SK-N-SH (cell line): ENCODE measurements around the gene HOXC6. TPM values are rescaled to one million over a fixed set of nuclear protein-coding genes. Genes with fewer than 3 reads are reported as not detected.

Source experiments
- CTCF ChIA-PET: fragments of 300-600, 350-600 bp; formaldehyde crosslinking; extraction: SDS; loops from one replicate; lab custom pipeline; 2021; lab: Yijun Ruan, JAX
- POLR2A ChIA-PET: fragments of 350-600 bp; sonication (Branson Sonifier 250); formaldehyde crosslinking; extraction: SDS; loops from one replicate; lab custom pipeline; 2020; ENCODE audit warnings: antibody characterized with exemption, inconsistent platforms; lab: Yijun Ruan, JAX
- DNase-seq: peaks from one replicate; pipeline ENCODE4 v3.0.0; 2012
- H2AFZ ChIP-seq: fragments of 200-600 bp; sonication (generic); 2 replicates; pipeline ENCODE4 v1.8.1; 2016; ENCODE audit warnings: antibody characterized with exemption, mild to moderate bottlenecking, low read depth
- H3F3A ChIP-seq: fragments of 200-600 bp; sonication (generic); replicated peaks from 2 replicates; pipeline ENCODE3; 2016; ENCODE audit warnings: antibody characterized with exemption, mild to moderate bottlenecking; ENCODE audit not compliant: insufficient read depth
- H3K27ac ChIP-seq, 2 experiments: fragments of 200-500 bp in 1 of 2; fragments of 200-600 bp in 1 of 2; sonication (Bioruptor generic) in 1 of 2; sonication (generic), shearing (Covaris generic) in 1 of 2; 2 replicates each; pipeline versions ENCODE4 v1.5.1 to v1.6.1; 2014 to 2016; ENCODE audit warnings: low read depth in 2 of 2, inconsistent platforms in 1 of 2, low read length in 1 of 2, mild to moderate bottlenecking in 1 of 2, mixed read lengths in 1 of 2
- H3K27me3 ChIP-seq: fragments of 200-600 bp; sonication (generic), shearing (Covaris generic); 2 replicates; pipeline ENCODE4 v1.6.1; 2016; ENCODE audit warnings: mixed run types; ENCODE audit not compliant: insufficient read depth
- H3K36me3 ChIP-seq, 2 experiments: fragments of 200-500 bp in 1 of 2; fragments of 200-600 bp in 1 of 2; sonication (Bioruptor generic) in 1 of 2; sonication (generic) in 1 of 2; replicated peaks in 1 of 2; 2 replicates each; pipeline versions ENCODE3 to v1.5.1; 2014 to 2016; ENCODE audit warnings: low read length in 1 of 2, mild to moderate bottlenecking in 1 of 2; ENCODE audit not compliant: insufficient read depth in 2 of 2, control insufficient read depth in 1 of 2
- H3K4me1 ChIP-seq, 2 experiments: fragments of 200-500 bp in 1 of 2; fragments of 200-600 bp in 1 of 2; sonication (Bioruptor generic) in 1 of 2; sonication (generic), shearing (Covaris generic) in 1 of 2; 2 replicates each; pipeline versions ENCODE4 v1.5.1 to v1.6.1; 2014 to 2016; ENCODE audit warnings: low read depth in 1 of 2, low read length in 1 of 2, mixed run types in 1 of 2; ENCODE audit not compliant: insufficient read depth in 2 of 2, control insufficient read depth in 1 of 2
- H3K4me2 ChIP-seq: fragments of 200-600 bp; sonication (generic), shearing (Covaris generic); 2 replicates; pipeline ENCODE4 v1.6.1; 2017; ENCODE audit warnings: mixed run types
- H3K4me3 ChIP-seq, 2 experiments: fragments of 200-500 bp in 1 of 2; fragments of 200-600 bp in 1 of 2; sonication (Bioruptor generic) in 1 of 2; sonication (generic), shearing (Covaris generic) in 1 of 2; 2 replicates each; pipeline versions ENCODE4 v1.5.1 to v1.8.1; 2014 to 2016; ENCODE audit warnings: low read depth in 2 of 2, inconsistent platforms in 1 of 2, low read length in 1 of 2, mild to moderate bottlenecking in 1 of 2, mixed read lengths in 1 of 2, moderate library complexity in 1 of 2
- H3K79me2 ChIP-seq: fragments of 200-600 bp; sonication (generic); 2 replicates; pipeline ENCODE4 v1.8.1; 2017; ENCODE audit warnings: mild to moderate bottlenecking; ENCODE audit not compliant: insufficient read depth
- H3K9ac ChIP-seq: fragments of 200-600 bp; sonication (generic); 2 replicates; pipeline ENCODE4 v1.6.1; 2017; ENCODE audit warnings: mixed run types
- H3K9me2 ChIP-seq: fragments of 200-600 bp; sonication (generic); 2 replicates; pipeline ENCODE4 v1.6.1; 2017; ENCODE audit warnings: mixed run types
- H3K9me3 ChIP-seq: fragments of 200-600 bp; sonication (generic); 2 replicates; pipeline ENCODE4 v1.6.1; 2017; ENCODE audit warnings: mixed run types, mild to moderate bottlenecking, moderate library complexity
- H4K20me1 ChIP-seq: fragments of 200-600 bp; sonication (generic); 2 replicates; pipeline ENCODE4 v1.6.1; 2017; ENCODE audit warnings: mild to moderate bottlenecking, mixed run types; ENCODE audit not compliant: insufficient read depth
- CHD2 ChIP-seq: fragments of 150-350 bp; IDR thresholded peaks from 2 replicates; pipeline ENCODE4 v1.6.1; 2018; ENCODE audit warnings: low read length; ENCODE audit not compliant: partially characterized antibody
- ELF1 ChIP-seq: IDR thresholded peaks from 2 replicates; pipeline ENCODE4 v1.4.0; 2012
- EP300 ChIP-seq, 2 experiments: IDR thresholded peaks; 2 replicates each; pipeline versions ENCODE4 v1.4.0 to v1.6.1; 2012; ENCODE audit warnings: borderline replicate concordance in 1 of 2, low read depth in 1 of 2, low read length in 1 of 2
- FOSL2 ChIP-seq: IDR thresholded peaks from 2 replicates; pipeline ENCODE4 v1.4.0; 2012; ENCODE audit warnings: low read depth, mild to moderate bottlenecking, moderate library complexity, borderline replicate concordance
- FOXM1 ChIP-seq: IDR thresholded peaks from 2 replicates; pipeline ENCODE4 v1.4.0; 2012; ENCODE audit warnings: low read depth, mild to moderate bottlenecking
- GABPA ChIP-seq: IDR thresholded peaks from 2 replicates; pipeline ENCODE4 v1.4.0; 2012; ENCODE audit warnings: low read depth, mild to moderate bottlenecking
- GATA2 ChIP-seq: sonication (generic); formaldehyde crosslinking; IDR thresholded peaks from 2 replicates; pipeline ENCODE4 v1.5.0; 2020; ENCODE audit warnings: mild to moderate bottlenecking, missing genetic modification reagents
- IRF3 ChIP-seq: fragments of 150-350 bp; IDR thresholded peaks from 2 replicates; pipeline ENCODE4 v1.6.1; 2016; ENCODE audit warnings: mild to moderate bottlenecking, low read depth, low read length
- MEF2A ChIP-seq: IDR thresholded peaks from 2 replicates; pipeline ENCODE4 v1.4.0; 2012; ENCODE audit warnings: low read depth, borderline replicate concordance
- MXI1 ChIP-seq: IDR thresholded peaks from 2 replicates; pipeline ENCODE4 v1.6.1; 2012; ENCODE audit warnings: mild to moderate bottlenecking, low read depth, low read length, improper control_type of control experiment
- NFIC ChIP-seq: IDR thresholded peaks from 2 replicates; pipeline ENCODE4 v1.4.0; 2012; ENCODE audit warnings: borderline replicate concordance
- POLR2AphosphoS5 ChIP-seq: IDR thresholded peaks from 2 replicates; pipeline ENCODE4 v1.6.1; 2012; ENCODE audit warnings: low read depth, low read length
- RAD21 ChIP-seq: IDR thresholded peaks from 2 replicates; pipeline ENCODE4 v1.6.1; 2012; ENCODE audit warnings: mild to moderate bottlenecking, low read length
- RCOR1 ChIP-seq: fragments of 150-350 bp; IDR thresholded peaks from 2 replicates; pipeline ENCODE4 v1.6.1; 2017; ENCODE audit warnings: antibody characterized with exemption, low read length
- RFX5 ChIP-seq: IDR thresholded peaks from 2 replicates; pipeline ENCODE4 v1.6.1; 2012; ENCODE audit warnings: mild to moderate bottlenecking, improper control_type of control experiment, low read length
- RXRA ChIP-seq: IDR thresholded peaks from 2 replicates; pipeline ENCODE4 v1.4.0; 2012; ENCODE audit warnings: low read depth, mild to moderate bottlenecking, borderline replicate concordance
- SMC3 ChIP-seq: IDR thresholded peaks from 2 replicates; pipeline ENCODE4 v1.6.1; 2012; ENCODE audit warnings: low read depth, low read length, improper control_type of control experiment
- TEAD4 ChIP-seq: IDR thresholded peaks from 2 replicates; pipeline ENCODE4 v1.4.0; 2012; ENCODE audit warnings: mild to moderate bottlenecking, borderline replicate concordance; ENCODE audit not compliant: insufficient read depth
- USF1 ChIP-seq: IDR thresholded peaks from 2 replicates; pipeline ENCODE4 v1.4.0; 2012; ENCODE audit warnings: low read depth, borderline replicate concordance
- YY1 ChIP-seq: IDR thresholded peaks from 2 replicates; pipeline ENCODE4 v1.4.0; 2012; ENCODE audit warnings: low read depth, mild to moderate bottlenecking
- WGBS: methylation state at CpG from one replicate; pipeline ENCODE4 v1.1.6; 2017; ENCODE audit warnings: low lambda C conversion rate; 5-methylcytosine and 5-hydroxymethylcytosine counted together
- polyA plus RNA-seq, 3 experiments: library from polyadenylated mRNA; depleted of rRNA; stranded (reverse); fragments of >200 nt; gene quantifications; 2 replicates each; pipeline ENCODE4 v1.2.3, GENCODE V29; 2012
- TF ChIP-seq, protein P1 (sequence below): fragments of 200-600 bp; sonication (generic); IDR thresholded peaks from 2 replicates; pipeline ENCODE4 v1.6.1; 2017; ENCODE audit warnings: antibody characterized with exemption, mild to moderate bottlenecking, moderate library complexity
- TF ChIP-seq, protein P2 (sequence below): IDR thresholded peaks from 2 replicates; pipeline ENCODE4 v1.6.1; 2012; ENCODE audit warnings: mild to moderate bottlenecking, low read depth, low read length, moderate library complexity

Gene HOXC6
- polyA plus RNA-seq, 1 of the 3 experiments (the other 2 are of a cell fraction) = 9.1 TPM

GRCh38 chr12:53989227-53990113 lies 38.8 kb upstream of the HOXC6 start:
- H3K9me2 ChIP-seq = no peaks in the 10 kb centered on the region
- H2AFZ ChIP-seq = no peak overlapping the region
- H3K27ac ChIP-seq = no peak overlapping the region
- CTCF ChIA-PET = interaction anchor here (0.6 to 12.8 kb wide), 22 partner anchors 11 to 247 kb away, joined by 3 to 194 read pairs (median 12); partner anchors contain the start of genes HOTAIR, HOXC11, HOXC5 and HOXC9
- H3K27me3 ChIP-seq = peaks cover 95% of the 10 kb centered on the region
- H3K36me3 ChIP-seq = no peaks in the 10 kb centered on the region
- peaks cover 5% of the 10 kb centered on the region for H3F3A ChIP-seq
- TF ChIP-seq IRF3 (no peak), TEAD4 (no peak), MXI1 (no peak), EP300 (IDR thresholded peaks at IDR 0.05; ENCODE audit: borderline replicate concordance in 1 of 2, low read depth in 1 of 2, low read length in 1 of 2) (no peak), SMC3 (peak; percentile 38), RCOR1 (no peak), RXRA (no peak), FOXM1 (no peak), POLR2AphosphoS5 (no peak), MEF2A (no peak), RFX5 (no peak), ELF1 (no peak), YY1 (no peak), FOSL2 (no peak), GATA2 (CRISPR knock-in tag) (no peak), NFIC (no peak), RAD21 (peak; percentile 48), GABPA (0 out of 2 replicates have a peak, but pooled peaks have one; percentile 28), CHD2 (no peak), USF1 (no peak)
- TF ChIP-seq, protein P1, sequence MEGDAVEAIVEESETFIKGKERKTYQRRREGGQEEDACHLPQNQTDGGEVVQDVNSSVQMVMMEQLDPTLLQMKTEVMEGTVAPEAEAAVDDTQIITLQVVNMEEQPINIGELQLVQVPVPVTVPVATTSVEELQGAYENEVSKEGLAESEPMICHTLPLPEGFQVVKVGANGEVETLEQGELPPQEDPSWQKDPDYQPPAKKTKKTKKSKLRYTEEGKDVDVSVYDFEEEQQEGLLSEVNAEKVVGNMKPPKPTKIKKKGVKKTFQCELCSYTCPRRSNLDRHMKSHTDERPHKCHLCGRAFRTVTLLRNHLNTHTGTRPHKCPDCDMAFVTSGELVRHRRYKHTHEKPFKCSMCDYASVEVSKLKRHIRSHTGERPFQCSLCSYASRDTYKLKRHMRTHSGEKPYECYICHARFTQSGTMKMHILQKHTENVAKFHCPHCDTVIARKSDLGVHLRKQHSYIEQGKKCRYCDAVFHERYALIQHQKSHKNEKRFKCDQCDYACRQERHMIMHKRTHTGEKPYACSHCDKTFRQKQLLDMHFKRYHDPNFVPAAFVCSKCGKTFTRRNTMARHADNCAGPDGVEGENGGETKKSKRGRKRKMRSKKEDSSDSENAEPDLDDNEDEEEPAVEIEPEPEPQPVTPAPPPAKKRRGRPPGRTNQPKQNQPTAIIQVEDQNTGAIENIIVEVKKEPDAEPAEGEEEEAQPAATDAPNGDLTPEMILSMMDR = peak; percentile 66
- TF ChIP-seq, protein P2, sequence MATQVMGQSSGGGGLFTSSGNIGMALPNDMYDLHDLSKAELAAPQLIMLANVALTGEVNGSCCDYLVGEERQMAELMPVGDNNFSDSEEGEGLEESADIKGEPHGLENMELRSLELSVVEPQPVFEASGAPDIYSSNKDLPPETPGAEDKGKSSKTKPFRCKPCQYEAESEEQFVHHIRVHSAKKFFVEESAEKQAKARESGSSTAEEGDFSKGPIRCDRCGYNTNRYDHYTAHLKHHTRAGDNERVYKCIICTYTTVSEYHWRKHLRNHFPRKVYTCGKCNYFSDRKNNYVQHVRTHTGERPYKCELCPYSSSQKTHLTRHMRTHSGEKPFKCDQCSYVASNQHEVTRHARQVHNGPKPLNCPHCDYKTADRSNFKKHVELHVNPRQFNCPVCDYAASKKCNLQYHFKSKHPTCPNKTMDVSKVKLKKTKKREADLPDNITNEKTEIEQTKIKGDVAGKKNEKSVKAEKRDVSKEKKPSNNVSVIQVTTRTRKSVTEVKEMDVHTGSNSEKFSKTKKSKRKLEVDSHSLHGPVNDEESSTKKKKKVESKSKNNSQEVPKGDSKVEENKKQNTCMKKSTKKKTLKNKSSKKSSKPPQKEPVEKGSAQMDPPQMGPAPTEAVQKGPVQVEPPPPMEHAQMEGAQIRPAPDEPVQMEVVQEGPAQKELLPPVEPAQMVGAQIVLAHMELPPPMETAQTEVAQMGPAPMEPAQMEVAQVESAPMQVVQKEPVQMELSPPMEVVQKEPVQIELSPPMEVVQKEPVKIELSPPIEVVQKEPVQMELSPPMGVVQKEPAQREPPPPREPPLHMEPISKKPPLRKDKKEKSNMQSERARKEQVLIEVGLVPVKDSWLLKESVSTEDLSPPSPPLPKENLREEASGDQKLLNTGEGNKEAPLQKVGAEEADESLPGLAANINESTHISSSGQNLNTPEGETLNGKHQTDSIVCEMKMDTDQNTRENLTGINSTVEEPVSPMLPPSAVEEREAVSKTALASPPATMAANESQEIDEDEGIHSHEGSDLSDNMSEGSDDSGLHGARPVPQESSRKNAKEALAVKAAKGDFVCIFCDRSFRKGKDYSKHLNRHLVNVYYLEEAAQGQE = no peak
- TF ChIP-seq, all 33 proteins: peak for 4
- peaks cover 0 to 12% of the 10 kb centered on the region in 2 experiments; a peak in 1 of 4 replicates for H3K4me1 ChIP-seq
- no peak overlapping the region for H3K9ac ChIP-seq
- no peaks in the 10 kb centered on the region for H3K9me3 ChIP-seq
- no peaks in the 10 kb centered on the region for H3K79me2 ChIP-seq
- peak overlapping the region in 1 of 2 experiments; percentile 14; a peak in 2 of 4 replicates for H3K4me3 ChIP-seq
- DNase-seq = no peak
- 4% methylated on average over 28 of the region's 28 CpGs for WGBS
- H4K20me1 ChIP-seq = no peaks in the 10 kb centered on the region
- H3K4me2 ChIP-seq = peak overlapping the region; percentile 67
- POLR2A ChIA-PET = interaction anchor here (2.1 kb wide), 1 partner anchor 11 kb away, joined by 5 read pairs; the partner anchor contains the start of gene HOXC9
